ENCODE results near the gene SCARB1. TPM values are rescaled to one million over a fixed set of nuclear protein-coding genes. Genes with fewer than 3 reads are reported as not detected.

The SCARB1 gene
- total RNA-seq, 1 donor from 2014 or later: 44.5 TPM

DNA sequence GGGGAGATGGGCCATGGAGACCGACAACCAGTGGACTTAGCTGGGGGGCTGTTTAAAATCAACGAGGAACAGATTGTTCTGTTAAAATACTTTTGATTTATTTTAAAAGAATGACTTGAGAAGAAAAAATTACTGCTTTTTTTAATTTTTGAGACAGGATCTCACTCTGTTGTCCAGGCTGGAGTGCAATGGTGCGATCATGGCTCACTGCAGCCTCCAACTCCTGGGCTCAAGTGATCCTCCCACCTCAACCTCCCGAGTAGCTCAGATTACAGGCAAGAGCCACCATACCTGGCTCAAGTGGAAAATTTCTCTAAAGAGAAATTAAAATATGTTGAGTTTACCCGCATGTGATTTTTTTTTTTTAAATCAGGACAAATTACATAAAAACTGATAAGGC lies 80.6 kb downstream of the SCARB1 start:
- no peaks in the 10 kb centered on the region for H4K20me1 ChIP-seq (ENCODE audit: insufficient read depth, low read length)
- Mint-ChIP-seq H3K4me1 (ENCODE audit: low read depth, unreplicated experiment) (peaks cover 2% of the 10 kb centered on the region), H3K4me3 (ENCODE audit: unreplicated experiment) (no peak overlapping the region), H3K9me3 (ENCODE audit: unreplicated experiment) (no peaks in the 10 kb centered on the region), H3K36me3 (ENCODE audit: low read depth, unreplicated experiment) (peaks cover 11% of the 10 kb centered on the region), H3K27ac (ENCODE audit: unreplicated experiment) (no peak overlapping the region), H3K27me3 (ENCODE audit: low read depth, unreplicated experiment) (no peaks in the 10 kb centered on the region)
- H3K4me1 ChIP-seq (ENCODE audit: insufficient read depth, low read length): peaks cover 3% of the 10 kb centered on the region
- DNase-seq (ENCODE audit: low read depth): no peak
- H3K9ac ChIP-seq (ENCODE audit: low read length): no peak overlapping the region
- no peak for FAIRE-seq
- no peak for TF ChIP-seq EZH2 (IDR thresholded peaks at IDR 0.05; ENCODE audit: insufficient read depth, low read length)
- TF ChIP-seq, protein P1, sequence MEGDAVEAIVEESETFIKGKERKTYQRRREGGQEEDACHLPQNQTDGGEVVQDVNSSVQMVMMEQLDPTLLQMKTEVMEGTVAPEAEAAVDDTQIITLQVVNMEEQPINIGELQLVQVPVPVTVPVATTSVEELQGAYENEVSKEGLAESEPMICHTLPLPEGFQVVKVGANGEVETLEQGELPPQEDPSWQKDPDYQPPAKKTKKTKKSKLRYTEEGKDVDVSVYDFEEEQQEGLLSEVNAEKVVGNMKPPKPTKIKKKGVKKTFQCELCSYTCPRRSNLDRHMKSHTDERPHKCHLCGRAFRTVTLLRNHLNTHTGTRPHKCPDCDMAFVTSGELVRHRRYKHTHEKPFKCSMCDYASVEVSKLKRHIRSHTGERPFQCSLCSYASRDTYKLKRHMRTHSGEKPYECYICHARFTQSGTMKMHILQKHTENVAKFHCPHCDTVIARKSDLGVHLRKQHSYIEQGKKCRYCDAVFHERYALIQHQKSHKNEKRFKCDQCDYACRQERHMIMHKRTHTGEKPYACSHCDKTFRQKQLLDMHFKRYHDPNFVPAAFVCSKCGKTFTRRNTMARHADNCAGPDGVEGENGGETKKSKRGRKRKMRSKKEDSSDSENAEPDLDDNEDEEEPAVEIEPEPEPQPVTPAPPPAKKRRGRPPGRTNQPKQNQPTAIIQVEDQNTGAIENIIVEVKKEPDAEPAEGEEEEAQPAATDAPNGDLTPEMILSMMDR (IDR thresholded peaks at IDR 0.05; ENCODE audit: insufficient read depth, low read depth, low read length): no peak
- H3K36me3 ChIP-seq (ENCODE audit: insufficient read depth, low read length): no peaks in the 10 kb centered on the region
- no peaks in the 10 kb centered on the region for H3K27me3 ChIP-seq (ENCODE audit: insufficient read depth, low read length)
- H3K79me2 ChIP-seq (ENCODE audit: insufficient read depth, low read length): no peaks in the 10 kb centered on the region
- no peak overlapping the region for H3K27ac ChIP-seq (ENCODE audit: low read depth, low read length)
- no peak overlapping the region for H3K4me2 ChIP-seq (ENCODE audit: low read length)
- H3K4me3 ChIP-seq (ENCODE audit: insufficient read depth, low read depth, low read length): no peak overlapping the region
- H3K9me3 ChIP-seq (ENCODE audit: insufficient read depth, low read depth, low read length): no peaks in the 10 kb centered on the region
- no peak overlapping the region for H2AFZ ChIP-seq (ENCODE audit: low read depth, low read length)

DNA sequence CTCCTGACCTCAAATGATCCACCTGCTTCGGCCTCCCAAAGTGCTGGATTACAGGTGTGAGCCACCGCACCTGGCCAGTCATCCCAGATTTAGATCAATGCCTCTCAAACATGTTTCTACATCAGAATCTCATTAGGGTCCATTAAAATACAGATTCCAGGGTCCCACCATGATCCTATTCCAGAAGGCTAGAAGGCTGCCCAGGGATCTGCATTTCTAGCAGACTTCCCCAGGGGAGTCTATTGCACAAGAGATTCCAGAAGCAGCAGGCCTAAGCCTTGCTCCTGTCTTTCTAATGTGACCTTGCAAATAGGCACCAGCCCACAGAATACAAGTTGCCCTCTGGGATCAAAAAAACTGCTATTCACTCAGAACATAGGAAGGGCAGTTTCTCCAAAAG lies 81.5 kb downstream of the SCARB1 start:
- no peak overlapping the region for H3K9ac ChIP-seq (ENCODE audit: low read length)
- H4K20me1 ChIP-seq (ENCODE audit: insufficient read depth, low read length): no peaks in the 10 kb centered on the region
- no peak overlapping the region for H3K4me3 ChIP-seq (ENCODE audit: insufficient read depth, low read depth, low read length)
- TF ChIP-seq, protein P1 (IDR thresholded peaks at IDR 0.05; ENCODE audit: insufficient read depth, low read depth, low read length): no peak
- no peak for TF ChIP-seq EZH2 (IDR thresholded peaks at IDR 0.05; ENCODE audit: insufficient read depth, low read length)
- no peaks in the 10 kb centered on the region for H3K27me3 ChIP-seq (ENCODE audit: insufficient read depth, low read length)
- Mint-ChIP-seq H3K27ac (ENCODE audit: unreplicated experiment) (no peak overlapping the region), H3K27me3 (ENCODE audit: low read depth, unreplicated experiment) (peaks cover under 1% of the 10 kb centered on the region), H3K9me3 (ENCODE audit: unreplicated experiment) (no peaks in the 10 kb centered on the region), H3K4me1 (ENCODE audit: low read depth, unreplicated experiment) (peaks cover 2% of the 10 kb centered on the region), H3K36me3 (ENCODE audit: low read depth, unreplicated experiment) (peaks cover 11% of the 10 kb centered on the region), H3K4me3 (ENCODE audit: unreplicated experiment) (no peak overlapping the region)
- H3K4me1 ChIP-seq (ENCODE audit: insufficient read depth, low read length): peaks cover 2% of the 10 kb centered on the region
- no peak overlapping the region for H3K4me2 ChIP-seq (ENCODE audit: low read length)
- DNase-seq (ENCODE audit: low read depth) (no peak), FAIRE-seq (no peak)
- no peaks in the 10 kb centered on the region for H3K36me3 ChIP-seq (ENCODE audit: insufficient read depth, low read length)
- no peaks in the 10 kb centered on the region for H3K79me2 ChIP-seq (ENCODE audit: insufficient read depth, low read length)
- H3K27ac ChIP-seq (ENCODE audit: low read depth, low read length): no peak overlapping the region
- H2AFZ ChIP-seq (ENCODE audit: low read depth, low read length): no peak overlapping the region
- H3K9me3 ChIP-seq (ENCODE audit: insufficient read depth, low read depth, low read length): no peaks in the 10 kb centered on the region

DNA sequence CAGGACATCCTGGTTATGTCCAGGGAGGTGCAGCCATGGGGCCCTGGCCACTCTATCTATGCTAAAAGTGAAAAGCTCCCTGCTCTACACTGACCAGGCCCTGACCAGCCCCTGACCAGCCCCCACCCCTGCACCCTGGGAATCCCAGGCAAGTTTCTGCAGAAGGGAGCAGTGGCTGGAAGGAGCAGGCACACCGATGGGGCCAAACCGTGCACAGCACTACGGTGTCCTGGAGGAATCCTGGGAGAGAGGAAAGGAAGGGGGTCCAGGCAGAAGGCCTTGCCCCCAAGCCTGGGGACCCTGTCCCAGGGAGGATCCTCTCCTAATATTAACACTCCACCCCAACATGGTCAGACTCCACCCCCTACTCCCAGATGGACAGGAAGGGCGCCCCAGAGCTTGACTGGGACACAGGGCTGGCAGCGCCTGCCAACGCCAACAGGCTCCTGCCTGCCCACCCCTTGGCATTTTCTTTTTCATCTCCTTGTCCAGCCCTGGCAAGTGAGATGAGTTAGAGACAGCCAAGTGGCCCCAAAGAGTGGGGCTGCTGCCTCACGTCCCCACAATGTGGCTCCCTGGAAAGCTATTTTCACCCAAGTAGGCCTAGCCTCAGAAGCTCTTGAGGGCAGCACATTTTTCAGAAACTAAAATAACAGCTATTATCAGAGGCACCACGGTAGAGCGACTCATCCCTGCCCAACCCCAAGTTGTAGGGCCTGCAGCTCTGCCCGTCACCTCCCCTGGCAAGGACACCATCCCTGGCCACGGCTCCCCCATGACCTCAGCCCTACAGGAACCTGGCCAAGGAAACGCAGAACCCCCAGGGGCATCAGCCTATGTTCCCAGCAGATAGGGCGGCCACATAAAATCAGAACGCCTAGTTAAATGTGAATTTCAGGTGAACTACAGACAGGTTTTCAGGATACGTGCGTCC lies 82.6 kb downstream of the SCARB1 start:
- Mint-ChIP-seq H3K27ac (ENCODE audit: unreplicated experiment) (no peak overlapping the region), H3K4me3 (ENCODE audit: unreplicated experiment) (no peak overlapping the region), H3K9me3 (ENCODE audit: unreplicated experiment) (no peaks in the 10 kb centered on the region), H3K27me3 (ENCODE audit: low read depth, unreplicated experiment) (peaks cover 3% of the 10 kb centered on the region), H3K4me1 (ENCODE audit: low read depth, unreplicated experiment) (no peaks in the 10 kb centered on the region), H3K36me3 (ENCODE audit: low read depth, unreplicated experiment) (peaks cover 8% of the 10 kb centered on the region)
- FAIRE-seq (no peak), DNase-seq (ENCODE audit: low read depth) (no peak)
- Histone ChIP-seq H4K20me1 (ENCODE audit: insufficient read depth, low read length) (no peaks in the 10 kb centered on the region), H3K79me2 (ENCODE audit: insufficient read depth, low read length) (no peaks in the 10 kb centered on the region), H3K4me1 (ENCODE audit: insufficient read depth, low read length) (peaks cover 3% of the 10 kb centered on the region), H3K9me3 (ENCODE audit: insufficient read depth, low read depth, low read length) (no peaks in the 10 kb centered on the region), H3K9ac (ENCODE audit: low read length) (no peak overlapping the region), H2AFZ (ENCODE audit: low read depth, low read length) (no peak overlapping the region), H3K4me3 (ENCODE audit: insufficient read depth, low read depth, low read length) (no peak overlapping the region), H3K36me3 (ENCODE audit: insufficient read depth, low read length) (no peaks in the 10 kb centered on the region), H3K4me2 (ENCODE audit: low read length) (no peak overlapping the region), H3K27me3 (ENCODE audit: insufficient read depth, low read length) (no peaks in the 10 kb centered on the region), H3K27ac (ENCODE audit: low read depth, low read length) (no peak overlapping the region)
- no peak for TF ChIP-seq EZH2 (IDR thresholded peaks at IDR 0.05; ENCODE audit: insufficient read depth, low read length)
- TF ChIP-seq, protein P1 (IDR thresholded peaks at IDR 0.05; ENCODE audit: insufficient read depth, low read depth, low read length): no peak

All from astrocyte (in vitro differentiated cells and primary cell).